ENCODE data around the gene DCST2. TPM values are rescaled to one million over a fixed set of nuclear protein-coding genes. Genes with fewer than 3 reads are reported as not detected.
A peak's percentile ranks its signal among the peaks of the same experiment; 100 is the strongest.

Gene DCST2
- total and polyA plus RNA-seq, 2 donors (not counting 3 experiments of a cell fraction or from before 2014, with no cell fraction given) = 0.29 to 0.51 TPM

GRCh38 chr1:155017041-155017945 lies 16.3 kb downstream of the DCST2 start:
- no peaks in the 10 kb centered on the region for H3K9me1 ChIP-seq (replicated peaks; ENCODE audit: control insufficient read depth, extremely low read depth, insufficient read depth, low read length)
- peak overlapping the region in 1 of 3 experiments; percentile 39 for H3K4me3 ChIP-seq (replicated peaks in 1 of 3; ENCODE audit: insufficient read depth in 1 of 3, low read depth in 1 of 3, low read length in 3 of 3)
- H3K9me3 ChIP-seq (replicated peaks; ENCODE audit: control insufficient read depth, insufficient read depth, low read length) = no peaks in the 10 kb centered on the region
- peak overlapping the region; percentile 34 for H3K9ac ChIP-seq (replicated peaks; ENCODE audit: extremely low read depth, insufficient read depth, low read length)
- peak overlapping the region; percentile 22 for H3K4me2 ChIP-seq (ENCODE audit: insufficient read depth, low read length)
- dilution Hi-C loops (cut with MboI; ENCODE audit: extremely low pct_ligation_motif_present, low sequenced_read_pairs) = no loop called here
- H3K79me2 ChIP-seq (ENCODE audit: control insufficient read depth, insufficient read depth, low read length) = no peaks in the 10 kb centered on the region
- peak overlapping the region; percentile 30 for H2AFZ ChIP-seq (ENCODE audit: low read depth, low read length)
- H3K36me3 ChIP-seq (ENCODE audit: control insufficient read depth in 2 of 2, extremely low read depth in 1 of 2, insufficient read depth in 2 of 2, low read length in 2 of 2) = peaks cover 0 to 19% of the 10 kb centered on the region in 2 experiments
- H3K27ac ChIP-seq (ENCODE audit: insufficient read depth, low read depth, low read length) = peak overlapping the region; percentile 36
- POLR2A ChIA-PET = interaction anchor here (1.0 to 1.4 kb wide), 3 partner anchors 21 to 46 kb away, joined by 3 read pairs; partner anchors contain the start of genes LENEP and SHC1
- TSS peak; percentile 12 for BruUV-seq (replicated peaks)
- no peaks in the 10 kb centered on the region for H3K27me3 ChIP-seq (ENCODE audit: control insufficient read depth in 2 of 2, insufficient read depth in 2 of 2, low read length in 2 of 2)
- CTCF ChIA-PET = interaction anchor here (0.6 to 6.4 kb wide), 50 partner anchors 9 to 598 kb away, joined by 3 to 87 read pairs (median 6); partner anchors contain the start of genes ADAM15, DCST1, DCST2 and FLAD1
- H4K20me1 ChIP-seq (replicated peaks; ENCODE audit: control insufficient read depth, extremely low read depth, insufficient read depth, low read length) = no peaks in the 10 kb centered on the region
- DNase-seq (ENCODE audit: low read depth, low spot score) (peak; percentile 95), FAIRE-seq (peak; percentile 90)
- intact Hi-C loops (cut with micrococcal nuclease) = loop anchor here (1.0 to 5.0 kb wide), 6 partner anchors 15 to 460 kb away; partner anchors contain the start of genes CKS1B, PYGO2, UBE2Q1 and ZBTB7B
- no peak for TF ChIP-seq GATA2 (IDR thresholded peaks at IDR 0.05; ENCODE audit: insufficient read depth, insufficient read length, low read depth, low read length)
- peak; percentile 78 for TF ChIP-seq POLR2AphosphoS5 (IDR thresholded peaks at IDR 0.05; ENCODE audit: insufficient read depth, low read depth, low read length)
- no peak for TF ChIP-seq MYC (IDR thresholded peaks at IDR 0.05; ENCODE audit: low read depth, low read length)
- TF ChIP-seq POLR2A (IDR thresholded peaks at IDR 0.05; ENCODE audit: low read depth, low read length) = peak; percentile 57
- TF ChIP-seq CTCF (IDR thresholded peaks at IDR 0.05; ENCODE audit: extremely low read depth in 1 of 2, insufficient read depth in 1 of 2, low read depth in 1 of 2, low read length in 2 of 2) = peak; percentile 100
- TF ChIP-seq FOS (IDR thresholded peaks at IDR 0.05; ENCODE audit: borderline replicate concordance, insufficient read depth, low read length) = peak; percentile 45
- no peak for TF ChIP-seq JUN (IDR thresholded peaks at IDR 0.05; ENCODE audit: borderline replicate concordance, insufficient read depth, insufficient read length, low read depth)
- peak; percentile 35 for TF ChIP-seq MAX (IDR thresholded peaks at IDR 0.05; ENCODE audit: insufficient read depth, insufficient read length)
- no peak for TF ChIP-seq EZH2 (IDR thresholded peaks at IDR 0.05; ENCODE audit: borderline replicate concordance, low read depth, low read length, severe bottlenecking)
- H3K4me1 ChIP-seq (ENCODE audit: control insufficient read depth, extremely low read depth, insufficient read depth, low read length) = peaks cover 9% of the 10 kb centered on the region

Measured in endothelial cell of umbilical vein (primary cell).